Vagina (tissue), 2 donors: ENCODE measurements around the gene NPAS3. TPM values are rescaled to one million over a fixed set of nuclear protein-coding genes. Genes with fewer than 3 reads are reported as not detected.

Source experiments
- DNase-seq, 2 donors: peaks; one replicate each; pipeline ENCODE4 v3.0.0-alpha.2; 2017; ENCODE audit errors: extremely low spot score in 2 of 2
- H3K27ac ChIP-seq: fragments of 200-600 bp; sonication (generic); one replicate; pipeline ENCODE4 v1.5.1; 2019
- H3K27me3 ChIP-seq: fragments of 200-600 bp; sonication (generic); one replicate; pipeline ENCODE4 v1.5.1; 2019
- H3K36me3 ChIP-seq, 2 donors: fragments of 200-600 bp; sonication (generic); one replicate each; pipeline ENCODE4 v1.5.1; 2017 to 2019
- H3K4me1 ChIP-seq: fragments of 200-600 bp; sonication (generic); one replicate; pipeline ENCODE4 v1.5.1; 2019
- H3K4me3 ChIP-seq, 2 donors: fragments of 200-600 bp; sonication (generic); 1 replicate in 1 of 2; 2 replicates in 1 of 2; pipeline ENCODE4 v1.5.1; 2016 to 2019
- H3K9me3 ChIP-seq: fragments of 200-600 bp; sonication (generic); one replicate; pipeline ENCODE4 v1.5.1; 2019
- CTCF ChIP-seq, 3 experiments: fragments of 450-650 bp in 2 of 3; fragments of 200-600 bp in 1 of 3; sonication (generic) in 1 of 3; IDR thresholded peaks; one replicate each; pipeline ENCODE4 v1.5.1; 2017 to 2019; ENCODE audit warnings: antibody characterized with exemption in 3 of 3, mild to moderate bottlenecking in 2 of 3, moderate library complexity in 2 of 3
- POLR2A ChIP-seq, 2 donors: fragments of 450-650 bp; IDR thresholded peaks; one replicate each; pipeline ENCODE4 v1.6.1; 2017; ENCODE audit warnings: antibody characterized with exemption in 2 of 2, mild to moderate bottlenecking in 2 of 2, moderate library complexity in 2 of 2
- POLR2AphosphoS5 ChIP-seq, 2 donors: sonication (generic); formaldehyde crosslinking; IDR thresholded peaks; one replicate each; pipeline ENCODE4 v1.9.0; 2017; ENCODE audit warnings: antibody characterized with exemption in 2 of 2, mild to moderate bottlenecking in 2 of 2, low read depth in 1 of 2; ENCODE audit not compliant: insufficient read depth in 1 of 2
- intact Hi-C: fragments of 100-400 bp; cut with DNase I; formaldehyde crosslinking; loops from one replicate; pipeline ENCODE4 v1.15.1; 2023
- total RNA-seq: library from RNA; depleted of rRNA; stranded (reverse); fragments of >200 nt; gene quantifications from one replicate; pipeline ENCODE4 v1.2.3, GENCODE V29; 2016

Gene NPAS3
- total RNA-seq, 1 donor from 2014 or later = 1.2 TPM

DNA sequence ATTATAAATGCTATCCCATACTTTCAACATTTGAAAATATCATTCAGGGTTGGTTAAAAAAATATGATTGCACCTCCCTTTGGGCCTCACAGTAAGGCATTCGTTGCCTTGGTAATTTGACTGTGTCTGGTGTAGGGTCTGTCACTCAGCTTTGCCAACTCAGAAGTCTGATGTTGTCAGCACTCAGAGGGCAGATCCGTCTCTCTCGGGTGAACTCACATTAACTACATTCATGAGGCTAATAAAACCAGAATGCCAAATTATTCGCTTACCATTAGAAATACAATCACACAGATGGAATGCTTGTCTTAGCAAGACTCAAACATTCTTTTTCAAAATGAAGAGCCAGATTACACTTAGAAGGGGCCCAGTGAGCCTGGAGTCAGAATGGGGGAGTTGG, 53.0 kb downstream of the NPAS3 start:
- no peaks in the 10 kb centered on the region for H3K36me3 ChIP-seq
- H3K27ac ChIP-seq = no peak overlapping the region
- no peak for TF ChIP-seq CTCF (IDR thresholded peaks at IDR 0.05)
- no peak for TF ChIP-seq POLR2AphosphoS5 (IDR thresholded peaks at IDR 0.05; ENCODE audit: insufficient read depth in 1 of 2, low read depth in 1 of 2)
- TF ChIP-seq POLR2A (IDR thresholded peaks at IDR 0.05) = no peak
- no peaks in the 10 kb centered on the region for H3K9me3 ChIP-seq
- DNase-seq = no peak
- H3K4me1 ChIP-seq = no peaks in the 10 kb centered on the region
- no peak overlapping the region for H3K4me3 ChIP-seq
- no peaks in the 10 kb centered on the region for H3K27me3 ChIP-seq
- intact Hi-C loops = no loop called here

GRCh38 chr14:32993921-32994320, 55.2 kb downstream of the NPAS3 start:
- intact Hi-C loops = no loop called here

GRCh38 chr14:32996343-32996742, 57.7 kb downstream of the NPAS3 start:
- TF ChIP-seq POLR2AphosphoS5 (IDR thresholded peaks at IDR 0.05; ENCODE audit: insufficient read depth in 1 of 2, low read depth in 1 of 2) = no peak
- TF ChIP-seq CTCF (IDR thresholded peaks at IDR 0.05) = no peak
- no peak for TF ChIP-seq POLR2A (IDR thresholded peaks at IDR 0.05)
- H3K27me3 ChIP-seq = no peaks in the 10 kb centered on the region
- DNase-seq = no peak
- H3K4me1 ChIP-seq = no peaks in the 10 kb centered on the region
- H3K4me3 ChIP-seq = no peak overlapping the region
- intact Hi-C loops = no loop called here
- H3K36me3 ChIP-seq = no peaks in the 10 kb centered on the region
- no peaks in the 10 kb centered on the region for H3K9me3 ChIP-seq
- no peak overlapping the region for H3K27ac ChIP-seq

More at GRCh38 chr14:32993921-32994320, 55.2 kb downstream of the NPAS3 start:
- Histone ChIP-seq H3K36me3 (no peaks in the 10 kb centered on the region), H3K4me1 (no peaks in the 10 kb centered on the region), H3K27ac (no peak overlapping the region), H3K4me3 (no peak overlapping the region), H3K27me3 (no peaks in the 10 kb centered on the region), H3K9me3 (no peaks in the 10 kb centered on the region)
- DNase-seq = no peak
- TF ChIP-seq CTCF (IDR thresholded peaks at IDR 0.05) = no peak
- TF ChIP-seq POLR2A (IDR thresholded peaks at IDR 0.05) = no peak
- no peak for TF ChIP-seq POLR2AphosphoS5 (IDR thresholded peaks at IDR 0.05; ENCODE audit: insufficient read depth in 1 of 2, low read depth in 1 of 2)

- Histone ChIP-seq H3K27me3 (no peaks in the 10 kb centered on the region), H3K4me1 (no peaks in the 10 kb centered on the region), H3K27ac (no peak overlapping the region), H3K4me3 (no peak overlapping the region), H3K9me3 (no peaks in the 10 kb centered on the region), H3K36me3 (no peaks in the 10 kb centered on the region)
- DNase-seq = no peak
- TF ChIP-seq POLR2AphosphoS5 (IDR thresholded peaks at IDR 0.05; ENCODE audit: insufficient read depth in 1 of 2, low read depth in 1 of 2) (no peak), CTCF (IDR thresholded peaks at IDR 0.05) (no peak), POLR2A (IDR thresholded peaks at IDR 0.05) (no peak)
- intact Hi-C loops = no loop called here
Observed at GRCh38 chr14:32998433-32998832, 59.8 kb downstream of the NPAS3 start.

- Histone ChIP-seq H3K36me3 (no peaks in the 10 kb centered on the region), H3K27me3 (no peaks in the 10 kb centered on the region), H3K9me3 (no peaks in the 10 kb centered on the region), H3K4me1 (no peaks in the 10 kb centered on the region), H3K4me3 (no peak overlapping the region), H3K27ac (no peak overlapping the region)
- no peak for DNase-seq
- TF ChIP-seq POLR2A (IDR thresholded peaks at IDR 0.05) (no peak), POLR2AphosphoS5 (IDR thresholded peaks at IDR 0.05; ENCODE audit: insufficient read depth in 1 of 2, low read depth in 1 of 2) (no peak), CTCF (IDR thresholded peaks at IDR 0.05) (no peak)
- intact Hi-C loops = no loop called here
Observed at GRCh38 chr14:33009673-33010072, 71.0 kb downstream of the NPAS3 start.
